Measurements from ENCODE around the gene MAB21L4.

MAB21L4 gene

DNA sequence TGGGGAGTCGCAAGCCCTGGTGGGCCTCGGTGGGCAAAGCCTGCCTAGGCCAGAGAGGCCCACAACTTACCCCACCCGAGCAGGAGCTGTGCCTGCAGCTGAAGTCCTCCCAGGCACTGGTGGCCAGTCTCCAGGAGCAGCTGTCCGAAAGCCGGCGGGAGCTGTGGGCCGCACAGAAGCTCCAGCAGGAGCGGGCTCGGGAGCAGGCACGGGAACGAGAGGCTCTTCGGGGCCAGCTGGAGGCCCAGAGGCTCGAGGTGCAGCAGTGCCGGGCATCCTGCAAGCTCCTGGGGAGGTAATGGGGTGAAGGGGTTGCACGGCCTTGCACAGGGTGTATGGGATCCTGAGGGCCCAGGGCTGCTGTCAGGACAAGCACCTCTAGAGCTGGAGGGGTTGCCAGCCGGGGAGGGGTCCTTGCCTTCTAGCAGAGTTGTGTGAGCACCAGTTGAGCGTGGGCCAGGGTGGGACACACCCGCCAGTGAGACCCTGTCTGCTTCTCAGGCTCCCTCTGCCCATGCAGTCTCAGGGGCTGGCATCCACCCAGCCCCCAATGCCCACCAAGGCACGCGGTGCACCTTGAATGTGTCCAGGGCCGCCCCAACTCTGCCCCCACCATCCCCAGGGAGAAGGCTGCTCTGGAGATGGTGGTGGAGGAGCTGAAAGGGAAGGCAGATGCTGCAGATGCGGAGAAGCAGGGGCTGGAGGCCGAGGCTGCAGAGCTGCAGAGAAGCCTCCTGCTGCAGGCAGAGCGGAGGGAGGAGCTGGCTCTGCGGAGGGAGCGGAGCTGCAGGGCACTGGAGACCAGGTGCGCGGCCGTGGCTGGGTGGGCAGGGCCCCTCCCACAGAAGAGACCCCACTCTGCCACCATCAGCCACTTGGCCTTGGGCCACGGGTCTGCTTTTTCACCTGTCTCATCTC lies 37.4 kb upstream of the MAB21L4 start:
- no peak for DNase-seq (ENCODE audit: low read depth, low spot score)
- CTCF ChIA-PET, result no interaction called here
- POLR2A ChIA-PET, result no interaction called here
- H3K4me3 ChIP-seq (ENCODE audit: low read depth, low read length), result no peak overlapping the region
- TF ChIP-seq CTCF (IDR thresholded peaks at IDR 0.05; ENCODE audit: insufficient read depth, low read length, missing control alignments), result no peak

DNA sequence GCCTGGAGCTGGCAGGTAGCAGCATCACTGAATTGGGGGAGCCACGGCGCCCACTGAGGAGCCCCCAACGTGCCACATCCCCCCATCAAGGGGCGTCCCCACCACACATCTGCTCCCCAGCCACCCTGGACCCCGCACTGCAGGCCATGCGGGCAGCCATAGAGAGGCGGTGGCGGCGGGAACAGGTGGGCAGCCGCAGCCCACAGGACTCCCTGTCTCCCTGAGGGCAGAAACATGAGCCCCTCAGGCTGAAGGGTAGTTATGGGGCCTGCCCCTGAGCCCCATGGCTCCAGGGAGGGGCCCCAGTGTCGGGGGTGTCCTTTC lies 36.7 kb upstream of the MAB21L4 start:
- ChIA-PET CTCF (no interaction called here), POLR2A (no interaction called here)
- no peak for TF ChIP-seq CTCF (IDR thresholded peaks at IDR 0.05; ENCODE audit: insufficient read depth, low read length, missing control alignments)
- no peak for DNase-seq (ENCODE audit: low read depth, low spot score)
- H3K4me3 ChIP-seq (ENCODE audit: low read depth, low read length), result no peak overlapping the region

DNA sequence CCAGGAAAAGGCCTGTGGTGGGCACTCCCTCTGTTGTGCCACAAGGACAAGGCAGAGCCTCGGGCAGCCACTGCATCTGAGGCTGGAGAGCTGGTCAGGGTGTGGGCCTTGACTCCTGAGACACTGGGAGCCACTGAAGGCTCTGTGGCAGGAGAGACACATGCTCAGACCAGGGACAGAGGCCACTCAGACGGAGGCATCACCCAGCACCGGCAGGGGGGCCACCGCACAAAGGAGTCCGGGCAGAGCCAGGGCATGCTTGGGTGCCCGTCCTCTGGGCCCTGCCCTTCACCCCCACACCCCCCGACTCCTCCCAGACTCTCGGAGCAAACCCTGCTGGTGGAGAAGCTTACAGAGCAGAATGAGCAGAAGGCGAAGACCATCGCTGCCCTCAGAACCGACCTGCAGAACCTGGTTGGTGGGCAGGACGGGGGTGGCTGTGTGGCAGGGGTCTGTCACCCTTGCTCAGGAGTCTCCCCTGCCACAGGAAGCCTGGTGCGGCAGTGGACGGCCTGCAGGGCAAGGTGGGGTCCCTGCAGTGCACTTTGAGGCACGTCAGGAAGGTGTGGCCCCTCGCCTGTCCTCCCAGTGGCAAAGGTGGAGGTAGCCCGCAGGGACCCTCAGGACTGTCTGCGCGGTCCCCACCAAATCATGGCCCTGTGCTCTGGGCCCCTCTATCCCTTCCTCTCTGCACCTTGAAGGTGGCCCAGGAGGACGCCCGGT lies 36.2 kb upstream of the MAB21L4 start:
- no peak overlapping the region for H3K4me3 ChIP-seq (ENCODE audit: low read depth, low read length)
- POLR2A ChIA-PET, result interaction anchor here (0.8 kb wide), 1 partner anchor 11 kb away, joined by 3 read pairs; no protein-coding TSS in a partner anchor
- no peak for TF ChIP-seq CTCF (IDR thresholded peaks at IDR 0.05; ENCODE audit: insufficient read depth, low read length, missing control alignments)
- CTCF ChIA-PET, result no interaction called here
- no peak for DNase-seq (ENCODE audit: low read depth, low spot score)

DNA sequence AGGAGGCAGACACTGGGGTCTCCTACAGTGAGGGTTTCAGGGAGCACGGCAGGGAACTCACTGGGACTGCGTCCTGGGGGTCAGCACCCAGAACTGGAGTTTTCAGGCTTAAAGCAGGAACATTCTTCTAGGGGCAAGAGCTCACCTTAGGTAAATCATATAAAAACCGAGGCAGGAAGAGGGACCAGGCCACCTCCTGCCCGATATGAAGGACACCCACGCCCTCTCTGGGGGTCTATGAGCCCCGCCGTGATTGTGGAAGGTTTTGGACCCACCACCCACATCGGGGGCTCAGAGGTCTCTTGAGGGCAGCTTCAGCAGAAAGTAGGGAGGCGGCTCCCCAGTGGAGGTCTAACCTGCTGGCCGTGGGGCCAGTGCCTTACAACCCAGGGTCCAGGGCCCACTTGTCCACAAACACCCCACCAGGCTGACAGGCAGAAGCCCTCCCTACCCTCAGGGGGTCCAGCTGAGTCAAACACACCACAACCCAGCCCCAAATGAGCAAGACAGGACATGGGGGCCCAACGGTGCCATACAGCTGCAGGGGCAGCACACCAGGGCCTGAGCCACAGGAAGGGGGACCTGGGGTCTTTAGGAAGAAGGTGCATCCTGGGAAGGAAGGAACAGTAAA lies 35.5 kb upstream of the MAB21L4 start:
- ChIA-PET POLR2A (interaction anchor here (0.8 kb wide), 1 partner anchor 10 kb away, joined by 3 read pairs; no protein-coding TSS in a partner anchor), CTCF (no interaction called here)
- no peak for DNase-seq (ENCODE audit: low read depth, low spot score)
- TF ChIP-seq CTCF (IDR thresholded peaks at IDR 0.05; ENCODE audit: insufficient read depth, low read length, missing control alignments), result no peak
- H3K4me3 ChIP-seq (ENCODE audit: low read depth, low read length), result no peak overlapping the region

DNA sequence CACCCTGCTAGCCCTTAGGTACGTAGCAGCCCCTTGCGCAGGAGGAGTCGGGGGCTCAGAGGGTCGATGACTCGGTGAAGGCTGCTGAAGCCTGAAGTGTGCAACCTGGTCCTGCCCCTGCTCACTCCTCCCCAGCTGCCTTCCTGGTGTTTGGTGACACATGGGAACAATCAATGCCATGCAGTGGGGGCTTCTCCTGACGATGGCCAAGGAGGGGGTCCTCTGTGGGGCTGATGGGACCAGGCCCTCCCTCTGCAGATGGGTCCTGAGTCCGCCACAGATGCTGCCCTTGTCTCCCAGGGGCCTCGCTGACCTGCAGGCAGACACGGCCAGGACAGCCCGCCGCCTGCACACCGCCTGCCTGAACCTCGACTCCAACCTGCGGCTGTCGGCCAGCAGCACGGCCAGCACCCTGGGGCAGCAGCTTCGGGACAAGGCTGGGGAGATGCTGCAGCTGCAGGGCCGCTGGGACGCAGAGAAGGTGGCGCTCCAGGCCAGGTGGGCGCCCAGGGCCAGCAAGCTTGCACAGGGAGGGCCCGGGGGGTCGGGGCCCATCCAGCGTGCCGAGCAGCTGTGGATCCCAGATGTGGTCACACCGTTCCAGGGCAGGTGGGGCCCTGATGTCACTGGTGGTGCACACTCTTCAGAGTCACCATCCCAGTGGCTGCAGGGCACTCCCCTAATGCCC lies 34.8 kb upstream of the MAB21L4 start:
- CTCF ChIA-PET, result interaction anchor here (1.6 kb wide), 1 partner anchor 16 kb away, joined by 3 read pairs; no protein-coding TSS in a partner anchor
- POLR2A ChIA-PET, result interaction anchor here (0.5 kb wide), 1 partner anchor 328 kb away, joined by 3 read pairs; no protein-coding TSS in a partner anchor
- DNase-seq (ENCODE audit: low read depth, low spot score), result no peak
- H3K4me3 ChIP-seq (ENCODE audit: low read depth, low read length), result no peak overlapping the region
- TF ChIP-seq CTCF (IDR thresholded peaks at IDR 0.05; ENCODE audit: insufficient read depth, low read length, missing control alignments), result no peak
